Left colon (tissue), 2 donors: Measurements from ENCODE around the gene SKAP2. TPM values are rescaled to one million over a fixed set of nuclear protein-coding genes. Genes with fewer than 3 reads are reported as not detected.

Experiments used
- ATAC-seq: fragments of 200-7000 bp; cut with Tn5 transposase; one replicate; pipeline ENCODE4 v1.9.1; 2020; ENCODE audit warnings: mild to moderate bottlenecking, moderate library complexity
- DNase-seq, 2 donors: peaks; one replicate each; pipeline ENCODE4 v3.0.0-alpha.2; 2020
- intact Hi-C, 2 donors: fragments of 100-400 bp; cut with DNase I in 1 of 2; cut with micrococcal nuclease in 1 of 2; formaldehyde crosslinking; loops; one replicate each; pipeline versions ENCODE4 v1.11.2 to v1.14.0; 2022; cut with DNase I, micrococcal nuclease
- total RNA-seq, 2 donors: library from RNA; stranded (reverse); fragmentation: NEBNext Ultra II Directional; extraction: Animal tissue kit (Norgen Biotek cat#: 25700); gene quantifications; one replicate each; pipeline ENCODE4 v1.2.1, GENCODE V29; 2021
- donor health status: DM: no; HTN: no; CAD: no.
- donor health status: DM: yes; HTN: yes; CAD: no.

The SKAP2 gene
- total RNA-seq, 2 donors from 2014 or later, result 39.3 to 46.6 TPM

- DNase-seq (no peak), ATAC-seq (peak; percentile 32)
- intact Hi-C loops, result no loop called here
Measured at GRCh38 chr7:26709210-26709990, 155.0 kb downstream of the SKAP2 start.

GRCh38 chr7:26705567-26705966 lies 158.8 kb downstream of the SKAP2 start:
- intact Hi-C loops, result no loop called here
- no peak for DNase-seq
- ATAC-seq, result peak; percentile 54

GRCh38 chr7:26704786-26705185 lies 159.6 kb downstream of the SKAP2 start:
- ATAC-seq (no peak), DNase-seq (no peak)
- intact Hi-C loops, result no loop called here

GRCh38 chr7:26704036-26704435 lies 160.4 kb downstream of the SKAP2 start:
- no peak for DNase-seq
- no peak for ATAC-seq

GRCh38 chr7:26700893-26701292 lies 163.5 kb downstream of the SKAP2 start:
- DNase-seq, result no peak
- intact Hi-C loops, result no loop called here
- peak; percentile 48 for ATAC-seq

More at GRCh38 chr7:26704036-26704435, 160.4 kb downstream of the SKAP2 start:
- intact Hi-C loops, result no loop called here

- ATAC-seq, result peak; percentile 51
- no peak for DNase-seq
- intact Hi-C loops, result no loop called here
Measured at GRCh38 chr7:26700386-26700785, 164.0 kb downstream of the SKAP2 start.

- DNase-seq (no peak), ATAC-seq (peak; percentile 85)
- intact Hi-C loops, result no loop called here
Measured at GRCh38 chr7:26699766-26700165, 164.6 kb downstream of the SKAP2 start.

- ATAC-seq (no peak), DNase-seq (no peak)
- intact Hi-C loops, result no loop called here
Measured at GRCh38 chr7:26698806-26699205, 165.6 kb downstream of the SKAP2 start.

- intact Hi-C loops, result no loop called here
- DNase-seq (no peak), ATAC-seq (no peak)
Measured at GRCh38 chr7:26698194-26698593, 166.2 kb downstream of the SKAP2 start.

GRCh38 chr7:26696978-26697377 lies 167.4 kb downstream of the SKAP2 start:
- ATAC-seq (peak; percentile 32), DNase-seq (no peak)
- intact Hi-C loops, result no loop called here

- DNase-seq (no peak), ATAC-seq (no peak)
- intact Hi-C loops, result no loop called here
Measured at GRCh38 chr7:26696161-26696560, 168.2 kb downstream of the SKAP2 start.

- intact Hi-C loops, result no loop called here
- DNase-seq, result no peak
- no peak for ATAC-seq
Measured at GRCh38 chr7:26694713-26695112, 169.7 kb downstream of the SKAP2 start.

- no peak for DNase-seq
- intact Hi-C loops, result no loop called here
- no peak for ATAC-seq
Measured at GRCh38 chr7:26694141-26694540, 170.2 kb downstream of the SKAP2 start.

- intact Hi-C loops, result no loop called here
- ATAC-seq (no peak), DNase-seq (no peak)
Measured at GRCh38 chr7:26691886-26692285, 172.5 kb downstream of the SKAP2 start.

GRCh38 chr7:26691406-26691805 lies 173.0 kb downstream of the SKAP2 start:
- intact Hi-C loops, result no loop called here
- no peak for DNase-seq
- ATAC-seq, result no peak

GRCh38 chr7:26690135-26690805 lies 174.1 kb downstream of the SKAP2 start:
- intact Hi-C loops, result no loop called here
- no peak for ATAC-seq
- no peak for DNase-seq

GRCh38 chr7:26688936-26689506 lies 175.4 kb downstream of the SKAP2 start:
- intact Hi-C loops, result no loop called here
- no peak for DNase-seq
- peak; percentile 56 for ATAC-seq

- intact Hi-C loops, result no loop called here
- DNase-seq (no peak), ATAC-seq (peak; percentile 93)
Measured at GRCh38 chr7:26688388-26688787, 176.0 kb downstream of the SKAP2 start.

- ATAC-seq (no peak), DNase-seq (no peak)
- intact Hi-C loops, result no loop called here
Measured at GRCh38 chr7:26687032-26687431, 177.4 kb downstream of the SKAP2 start.

GRCh38 chr7:26686448-26686981 lies 177.9 kb downstream of the SKAP2 start:
- no peak for ATAC-seq

More at GRCh38 chr7:26686448-26686981, 177.9 kb downstream of the SKAP2 start:
- intact Hi-C loops, result no loop called here
- peak in 1 of 2 donors; percentile 9 for DNase-seq
